Measurements from ENCODE around the gene TMC4.
"Not testable (repeated sequence)": the region's sequence is repeated elsewhere in the genome, so short reads cannot be mapped to it uniquely, and the experiment has no call there.

TMC4 gene

DNA sequence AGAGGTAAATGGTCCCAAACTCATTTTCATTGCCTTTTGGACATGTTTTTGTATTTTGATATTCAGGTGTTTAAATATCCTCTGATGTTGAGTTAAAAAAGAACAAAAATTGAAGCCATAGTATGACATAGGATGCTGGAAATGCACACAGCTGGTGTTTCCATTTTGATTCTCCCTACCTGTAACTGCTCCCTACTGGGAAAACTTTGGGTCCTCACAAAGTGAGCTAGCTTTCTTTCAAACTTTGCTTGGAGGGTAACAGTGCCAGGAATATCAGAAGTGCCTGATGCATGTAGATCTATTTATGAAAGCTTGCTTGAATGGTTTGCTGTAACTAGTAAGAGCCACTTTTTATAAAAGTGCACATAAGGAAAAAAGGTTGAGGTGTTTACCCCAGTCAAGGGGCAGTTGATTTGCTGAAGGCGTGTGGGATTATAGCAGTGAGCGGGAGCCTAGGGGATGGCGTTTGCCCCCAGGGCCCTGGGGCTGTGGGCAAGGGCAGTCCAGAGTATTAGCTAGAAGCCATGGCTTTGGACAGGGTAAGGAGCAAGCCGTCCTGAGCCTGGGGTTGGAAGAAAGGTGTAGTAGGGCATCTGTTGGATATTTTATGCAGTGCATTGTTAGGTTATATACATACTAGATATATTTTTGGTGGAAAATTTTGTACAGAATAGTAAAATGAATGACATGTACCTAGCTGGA lies 32.0 kb upstream of the TMC4 start:
- no peak for DNase-seq (ENCODE audit: low read depth in 1 of 2, low spot score in 1 of 2)

DNA sequence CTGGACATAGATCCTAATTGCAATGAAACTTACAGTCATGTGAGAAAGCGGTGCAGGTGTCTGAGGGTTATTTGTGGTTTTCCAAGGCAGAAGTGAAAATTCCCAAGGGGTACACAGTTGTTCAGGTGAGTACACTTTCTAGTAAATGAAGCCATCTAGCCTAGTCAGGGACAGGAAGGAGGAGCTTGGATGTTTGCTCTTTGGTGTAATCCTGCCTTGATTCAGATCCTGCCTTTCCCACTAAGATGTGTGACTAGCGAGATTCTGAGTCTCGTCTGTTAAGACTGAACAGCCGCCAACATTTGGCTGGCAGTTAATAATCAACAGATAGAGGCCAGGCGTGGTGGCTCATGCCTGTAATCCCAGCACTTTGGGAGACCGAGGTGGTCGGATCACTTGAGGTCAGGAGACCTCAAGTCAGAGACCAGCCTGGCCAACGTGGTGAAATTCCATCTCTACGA lies 30.2 kb upstream of the TMC4 start:
- DNase-seq (ENCODE audit: low read depth in 1 of 2, low spot score in 1 of 2): no peak

DNA sequence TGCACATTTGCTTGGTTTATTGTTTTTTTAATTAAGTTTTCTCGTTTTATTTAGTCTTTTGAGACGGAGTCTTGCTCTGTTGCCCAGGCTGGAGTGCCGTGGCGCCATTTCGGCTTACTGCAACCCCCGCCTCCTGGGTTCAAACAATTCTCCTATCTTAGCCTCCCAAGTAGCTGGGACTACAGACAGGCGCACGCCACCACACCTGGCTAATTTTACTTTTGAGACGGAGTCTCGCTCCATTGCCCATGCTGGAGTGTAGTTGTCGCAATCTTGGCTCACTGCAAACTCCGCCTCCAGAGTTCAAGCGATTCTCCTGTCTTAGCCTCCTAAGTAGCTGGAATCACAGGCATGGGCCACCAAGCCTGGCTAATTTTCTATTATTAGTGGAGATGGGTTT lies 29.0 kb upstream of the TMC4 start:
- no peak for DNase-seq (ENCODE audit: low read depth in 1 of 2, low spot score in 1 of 2)

DNA sequence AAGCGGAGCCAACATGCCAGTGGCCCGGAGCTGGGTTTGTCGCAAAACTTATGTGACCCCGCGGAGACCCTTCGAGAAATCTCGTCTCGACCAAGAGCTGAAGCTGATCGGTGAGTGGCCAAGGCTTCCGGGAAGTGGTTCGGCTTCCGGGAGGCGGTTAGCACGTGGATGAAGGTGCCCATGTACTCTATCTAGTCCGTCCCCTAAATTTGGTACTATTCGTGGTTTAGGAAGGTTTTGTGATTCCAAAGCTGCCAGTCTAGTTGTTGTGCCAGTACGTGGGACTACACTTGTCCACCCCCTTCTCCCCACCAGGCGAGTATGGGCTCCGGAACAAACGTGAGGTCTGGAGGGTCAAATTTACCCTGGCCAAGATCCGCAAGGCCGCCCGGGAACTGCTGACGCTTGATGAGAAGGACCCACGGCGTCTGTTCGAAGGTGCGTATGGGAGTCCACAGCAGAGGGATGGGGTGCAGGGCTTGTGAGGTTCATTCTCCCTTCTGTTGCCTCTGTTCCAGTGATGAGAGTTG lies 28.3 kb upstream of the TMC4 start:
- DNase-seq (ENCODE audit: low read depth in 1 of 2, low spot score in 1 of 2): no peak

DNA sequence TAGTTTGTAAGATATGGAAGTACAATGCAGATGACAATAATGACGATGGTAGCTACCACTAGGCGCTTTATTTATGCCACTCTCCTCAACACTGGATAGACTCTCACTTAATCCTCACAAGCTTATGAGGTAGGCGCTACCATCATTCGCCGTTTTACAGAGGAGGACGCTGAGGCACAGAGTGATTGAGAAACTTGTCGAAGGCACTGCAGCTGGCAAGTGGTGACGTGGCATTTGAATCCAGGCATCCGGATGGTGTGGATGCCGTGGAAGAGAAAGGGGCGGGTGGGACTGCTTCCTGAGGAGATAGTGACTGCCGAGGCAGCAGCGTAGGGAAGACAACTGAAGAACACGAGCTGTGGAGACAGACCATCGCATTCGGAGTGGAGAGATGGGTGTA lies 26.4 kb upstream of the TMC4 start:
- no peak for DNase-seq (ENCODE audit: low read depth in 1 of 2, low spot score in 1 of 2)

DNA sequence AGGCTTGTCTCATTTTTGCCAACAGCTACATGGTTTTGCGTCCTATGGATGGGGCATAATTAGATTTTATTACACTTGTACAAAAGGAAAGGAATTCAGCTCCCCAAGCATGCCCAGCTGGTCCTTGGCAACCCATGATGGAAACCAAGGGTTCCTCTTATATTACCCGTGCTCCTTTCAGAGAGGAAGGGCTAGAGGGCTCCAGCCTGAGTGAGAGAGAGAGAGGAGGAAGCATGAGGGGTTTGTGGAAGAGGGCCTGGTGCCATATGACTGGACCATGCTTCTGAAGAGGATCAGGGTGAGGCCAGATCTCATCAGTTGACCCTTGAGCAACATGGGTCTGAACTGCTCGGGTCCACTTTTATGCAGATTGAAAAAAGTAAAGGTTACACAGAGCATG lies 24.2 kb upstream of the TMC4 start:
- no peak for DNase-seq (ENCODE audit: low read depth in 1 of 2, low spot score in 1 of 2)

DNA sequence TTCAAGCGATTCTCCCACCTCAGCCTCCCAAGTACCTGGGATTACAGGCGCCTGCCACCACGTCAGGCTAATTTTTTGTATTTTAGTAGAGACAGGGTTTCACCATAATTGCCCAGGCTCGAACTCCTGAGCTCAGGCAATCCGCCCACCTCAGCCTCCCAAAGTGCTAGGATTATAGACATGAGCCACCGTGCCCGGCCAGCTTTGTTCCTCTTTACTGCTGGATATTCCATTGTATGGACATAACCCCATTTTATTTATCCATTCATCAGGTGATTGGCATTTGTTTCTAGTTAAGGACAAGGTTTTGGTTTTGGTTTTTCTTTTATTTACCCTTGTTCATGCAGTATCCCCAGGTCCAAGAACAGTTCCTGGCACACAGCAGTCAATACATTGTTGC lies 23.6 kb upstream of the TMC4 start:
- DNase-seq (ENCODE audit: low read depth in 1 of 2, low spot score in 1 of 2): no peak

DNA sequence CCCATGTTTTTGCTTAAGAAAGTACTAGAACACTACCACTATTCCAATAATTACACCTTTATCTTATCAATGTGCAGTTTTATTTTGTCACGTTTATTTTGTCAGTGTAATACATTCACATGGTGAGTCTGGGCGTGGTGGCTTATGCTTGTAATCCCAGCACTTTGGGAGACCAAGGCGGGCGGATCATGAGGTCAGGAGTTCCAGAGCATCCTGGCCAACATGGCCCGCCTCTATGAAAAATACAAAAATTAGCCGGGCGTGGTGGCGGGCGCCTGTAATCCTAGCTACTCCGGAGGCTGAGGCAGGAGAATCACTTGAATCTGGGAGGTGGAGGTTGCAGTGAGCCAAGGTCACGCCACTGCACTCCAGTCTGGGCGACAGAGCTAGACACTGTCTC lies 21.5 kb upstream of the TMC4 start:
- DNase-seq (ENCODE audit: low read depth in 1 of 2, low spot score in 1 of 2): not testable (repeated sequence)

DNA sequence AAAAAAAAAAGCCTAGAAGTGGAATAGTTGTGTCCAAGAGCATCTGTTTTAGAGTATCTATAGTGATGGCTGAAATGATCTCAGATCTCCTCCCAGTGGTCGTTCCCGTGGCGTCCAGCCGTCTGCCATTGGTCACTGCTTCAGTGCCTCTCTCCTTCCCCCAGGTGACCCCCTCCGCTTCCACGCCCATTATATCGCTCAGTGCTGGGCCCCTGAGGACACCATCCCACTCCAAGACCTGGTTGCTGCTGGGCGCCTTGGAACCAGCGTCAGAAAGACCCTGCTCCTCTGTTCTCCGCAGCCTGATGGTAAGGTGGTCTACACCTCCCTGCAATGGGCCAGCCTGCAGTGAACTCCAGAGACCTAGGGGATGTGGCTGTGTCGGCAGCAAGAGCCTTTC lies 20.1 kb upstream of the TMC4 start:
- DNase-seq (ENCODE audit: low read depth in 1 of 2, low spot score in 1 of 2): no peak

DNA sequence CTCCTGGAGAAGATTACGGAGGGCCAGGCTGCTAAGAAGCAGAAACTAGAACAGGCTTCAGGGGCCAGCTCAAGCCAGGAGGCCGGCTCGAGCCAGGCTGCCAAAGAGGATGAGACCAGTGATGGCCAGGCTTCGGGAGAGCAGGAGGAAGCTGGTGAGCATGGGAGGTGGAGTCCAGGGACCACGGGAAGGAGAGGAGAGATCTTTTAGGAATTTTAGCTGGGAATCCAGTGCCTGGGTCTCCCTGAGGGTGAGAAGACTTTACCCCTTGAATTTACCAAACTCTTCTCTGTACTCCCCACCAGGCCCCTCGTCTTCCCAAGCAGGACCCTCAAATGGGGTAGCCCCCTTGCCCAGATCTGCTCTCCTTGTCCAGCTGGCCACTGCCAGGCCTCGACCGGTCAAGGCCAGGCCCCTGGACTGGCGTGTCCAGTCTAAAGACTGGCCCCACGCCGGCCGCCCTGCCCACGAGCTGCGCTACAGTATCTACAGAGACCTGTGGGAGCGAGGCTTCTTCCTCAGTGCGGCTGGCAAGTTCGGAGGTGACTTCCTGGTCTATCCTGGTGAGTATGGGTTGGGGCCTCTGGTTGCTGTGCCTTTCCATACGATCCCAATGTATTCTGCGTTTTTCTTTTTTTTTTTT lies 19.0 kb upstream of the TMC4 start:
- DNase-seq (ENCODE audit: low read depth in 1 of 2, low spot score in 1 of 2): no peak

DNA sequence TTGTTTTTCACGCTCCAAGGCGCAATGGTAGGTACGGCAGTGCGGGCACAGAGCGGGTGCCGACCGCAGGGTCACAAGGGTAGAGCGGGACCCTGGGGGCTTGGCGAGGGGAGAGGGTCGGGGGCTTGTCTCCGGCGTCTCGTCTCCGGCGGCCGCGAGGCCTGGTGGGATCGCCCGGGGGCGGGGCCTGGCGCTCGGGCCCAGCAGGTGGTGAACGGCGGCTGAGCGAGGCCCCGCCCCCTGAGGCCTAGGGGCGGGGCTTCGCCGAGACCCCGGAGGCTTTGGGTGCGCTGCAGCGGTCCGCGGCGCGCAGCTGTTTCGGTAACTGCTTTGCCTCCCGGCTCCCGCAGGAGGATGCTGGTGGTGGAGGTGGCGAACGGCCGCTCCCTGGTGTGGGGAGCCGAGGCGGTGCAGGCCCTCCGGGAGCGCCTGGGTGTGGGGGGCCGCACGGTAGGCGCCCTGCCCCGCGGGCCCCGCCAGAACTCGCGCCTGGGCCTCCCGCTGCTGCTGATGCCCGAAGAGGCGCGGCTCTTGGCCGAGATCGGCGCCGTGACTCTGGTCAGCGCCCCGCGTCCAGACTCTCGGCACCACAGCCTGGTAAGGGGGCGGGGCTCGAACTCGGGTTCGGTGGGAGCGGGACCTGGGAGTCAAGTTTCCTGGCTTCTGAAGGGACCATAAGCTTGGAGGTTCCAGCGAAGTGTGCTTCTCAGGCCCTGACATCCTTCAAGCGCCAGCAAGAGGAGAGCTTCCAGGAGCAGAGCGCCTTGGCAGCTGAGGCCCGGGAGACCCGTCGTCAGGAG lies 18.3 kb upstream of the TMC4 start, which contains the start of gene TSEN34:
Gene TSEN34, plus strand, starts transcription at position 298 of the 800 bp plus-strand sequence. Its CDS starts 57 bp downstream, at position 355.
- peak in 1 of 2 donors; percentile 76 for DNase-seq (ENCODE audit: low read depth in 1 of 2, low spot score in 1 of 2)

DNA sequence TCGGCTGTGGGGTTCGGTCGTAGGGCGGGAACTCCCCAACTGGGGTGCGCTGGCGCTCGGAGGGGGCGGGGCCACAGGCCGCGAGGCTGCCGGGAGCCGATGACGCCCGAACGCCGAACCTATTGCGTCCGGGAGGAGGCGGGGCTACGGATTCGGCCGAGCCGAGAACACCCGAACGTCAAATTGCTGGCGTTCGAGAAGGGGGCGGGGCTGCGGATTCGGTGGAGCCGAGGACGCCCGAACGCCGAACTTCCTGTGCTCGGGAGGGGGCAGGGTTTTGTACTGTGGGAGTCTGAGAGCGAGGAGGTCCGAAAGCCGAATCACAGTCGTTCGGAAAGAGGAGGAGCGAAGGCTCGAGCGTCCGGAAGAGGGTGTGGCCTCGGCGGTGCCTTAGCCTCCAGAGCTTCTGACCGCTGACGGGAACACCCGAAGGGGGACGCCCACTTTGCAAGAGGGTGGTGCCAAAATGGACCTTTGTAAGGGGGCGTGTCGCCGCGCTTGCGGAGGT lies 17.6 kb upstream of the TMC4 start:
- DNase-seq (ENCODE audit: low read depth in 1 of 2, low spot score in 1 of 2): peak; percentile 99 to 100

DNA sequence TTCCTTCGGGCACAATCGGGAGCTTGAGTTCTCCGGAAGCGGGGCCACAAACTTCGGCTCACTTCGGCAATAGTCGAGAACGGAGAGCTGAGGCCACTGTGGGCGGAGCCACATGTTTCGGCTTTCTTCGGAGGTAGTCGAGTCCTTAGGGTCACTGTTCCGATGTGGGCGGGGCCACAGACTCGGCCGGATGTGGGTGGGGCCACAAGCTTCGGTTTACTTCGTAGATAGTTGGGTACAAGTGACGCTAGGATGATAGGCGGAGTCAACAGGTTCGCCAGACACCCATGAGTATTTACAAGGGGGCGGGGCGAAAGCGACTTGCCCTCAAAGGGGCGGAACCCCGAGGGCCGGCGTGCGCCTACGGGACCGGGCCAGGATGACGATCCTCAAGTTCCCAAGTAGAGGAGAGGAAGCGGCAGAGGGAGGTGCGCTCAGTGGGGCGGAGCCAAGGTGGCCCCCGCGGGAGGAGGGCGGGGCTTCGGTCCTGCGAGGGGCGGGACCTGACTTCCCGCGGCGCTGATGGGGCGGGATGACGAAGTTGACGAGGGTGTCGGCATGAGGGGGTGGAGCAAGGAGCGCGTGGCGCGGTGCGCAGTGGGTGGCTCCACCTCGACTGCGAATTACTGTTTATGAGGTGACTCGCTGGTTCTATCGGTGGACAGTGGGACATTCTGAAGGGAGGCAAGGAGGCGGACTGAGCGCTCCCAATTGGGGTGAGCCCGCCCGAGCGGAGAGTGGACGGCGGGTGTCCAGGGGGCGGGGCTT lies 17.0 kb upstream of the TMC4 start:
- DNase-seq (ENCODE audit: low read depth in 1 of 2, low spot score in 1 of 2): peak; percentile 100

DNA sequence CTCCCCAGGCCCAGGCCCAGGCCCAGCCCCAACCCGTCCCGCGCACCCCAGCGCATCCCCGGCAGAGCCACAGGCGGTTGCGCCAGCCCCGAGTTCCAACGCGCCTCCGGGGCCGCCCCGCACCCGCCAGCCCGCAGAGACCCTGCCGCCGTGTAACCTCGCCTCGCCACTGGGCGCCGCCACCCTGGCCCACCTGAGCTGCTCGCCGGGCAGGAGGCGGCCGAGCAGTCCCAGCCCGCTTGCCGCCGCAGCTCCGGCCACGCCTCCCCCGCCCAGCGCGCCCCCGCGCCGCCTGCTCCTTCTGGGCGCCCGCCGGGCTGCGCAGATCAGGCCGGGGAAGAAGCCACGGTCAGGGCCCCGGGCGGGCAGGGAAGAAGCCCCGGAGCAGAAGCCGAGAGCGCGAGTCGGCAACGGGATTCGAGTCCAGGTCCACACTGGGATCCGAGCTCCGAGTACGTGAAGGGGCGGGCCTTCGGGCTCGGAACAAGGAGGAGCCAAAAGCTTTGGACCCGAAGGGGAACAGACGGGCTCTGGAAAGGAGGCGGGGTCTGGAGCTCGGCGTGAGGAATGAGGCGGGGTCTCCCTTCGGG lies 16.3 kb upstream of the TMC4 start, which contains the start of gene MBOAT7:
Gene MBOAT7, minus strand, starts transcription at position 436 of the 590 bp plus-strand sequence. CDS start 1,072 bp downstream, outside the sequence.
- DNase-seq (ENCODE audit: low read depth in 1 of 2, low spot score in 1 of 2): no peak

DNA sequence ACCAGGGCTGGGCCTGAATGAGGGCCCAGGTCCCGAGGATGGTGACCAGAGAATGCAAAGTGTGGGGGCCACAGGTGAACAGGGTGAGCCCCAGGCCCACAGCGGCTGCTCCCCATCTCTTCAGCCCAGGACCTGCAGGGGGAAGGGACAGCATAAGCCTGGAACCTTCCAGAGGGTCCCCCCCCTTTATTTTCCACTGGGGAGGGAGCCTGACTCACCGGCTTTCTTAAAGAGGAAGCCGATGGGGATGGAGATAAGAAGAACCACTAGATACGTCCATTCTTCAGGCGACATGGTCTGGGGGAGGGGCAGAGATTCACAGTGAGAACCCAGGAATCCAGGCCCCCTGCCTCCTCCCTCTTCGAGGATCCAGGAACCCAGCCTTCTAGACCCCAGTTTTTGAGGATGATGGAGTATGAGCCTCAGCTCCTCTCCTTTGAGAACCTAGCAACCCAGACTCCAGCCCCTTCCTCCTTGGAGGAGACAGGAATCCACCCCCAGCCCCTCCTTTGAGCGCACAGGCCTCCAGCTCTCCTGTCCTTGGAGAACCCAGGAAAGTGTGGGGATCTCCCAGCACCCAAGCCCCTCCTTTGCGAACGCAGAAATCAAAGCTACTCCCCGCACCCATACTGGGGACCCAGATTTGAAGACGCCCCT lies 15.4 kb upstream of the TMC4 start:
- peak in 1 of 2 donors; percentile 56 for DNase-seq (ENCODE audit: low read depth in 1 of 2, low spot score in 1 of 2)

DNA sequence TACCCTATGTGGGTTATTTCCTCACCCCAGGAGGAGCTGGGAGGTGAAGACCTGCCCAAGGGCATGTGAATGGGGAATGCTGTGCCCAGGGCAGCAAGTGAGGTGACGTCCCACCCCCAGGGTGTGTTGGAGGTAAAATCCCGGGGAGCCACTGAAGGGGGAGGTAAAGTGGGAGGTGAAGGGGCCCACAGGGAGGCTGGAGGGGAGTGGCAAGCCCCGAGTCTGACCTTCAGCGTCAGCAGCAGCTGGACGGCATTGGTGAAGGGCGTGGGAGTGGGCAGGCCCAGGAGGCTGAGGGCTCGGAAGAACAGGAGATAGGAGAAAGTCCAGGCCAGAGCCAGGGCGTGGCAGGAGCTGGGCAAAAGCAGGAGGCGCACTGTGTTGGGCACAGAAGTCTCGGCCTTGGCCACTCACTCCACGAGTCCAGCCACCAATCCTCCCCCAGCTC lies 14.0 kb upstream of the TMC4 start:
- no peak for DNase-seq (ENCODE audit: low read depth in 1 of 2, low spot score in 1 of 2)

DNA sequence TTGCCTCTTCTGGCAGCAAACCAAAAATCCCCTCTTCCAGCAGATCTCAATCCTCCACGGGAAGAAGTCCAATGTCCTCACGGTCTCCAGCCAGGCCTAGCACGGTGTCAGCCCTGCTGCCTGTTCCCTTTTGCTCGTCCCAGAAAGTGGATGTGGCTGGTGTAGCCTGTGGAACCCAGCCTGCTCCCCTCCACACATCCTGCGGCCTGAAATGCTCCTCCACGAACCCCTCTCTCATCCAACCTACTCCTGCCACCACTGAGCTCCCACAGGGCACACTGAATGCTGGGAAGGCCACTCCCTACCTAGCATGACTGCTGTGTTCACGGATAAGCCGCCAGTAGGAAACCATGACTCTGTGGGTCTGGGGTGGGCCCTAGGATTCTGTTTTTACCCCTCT lies 13.4 kb upstream of the TMC4 start:
- DNase-seq (ENCODE audit: low read depth in 1 of 2, low spot score in 1 of 2): no peak

DNA sequence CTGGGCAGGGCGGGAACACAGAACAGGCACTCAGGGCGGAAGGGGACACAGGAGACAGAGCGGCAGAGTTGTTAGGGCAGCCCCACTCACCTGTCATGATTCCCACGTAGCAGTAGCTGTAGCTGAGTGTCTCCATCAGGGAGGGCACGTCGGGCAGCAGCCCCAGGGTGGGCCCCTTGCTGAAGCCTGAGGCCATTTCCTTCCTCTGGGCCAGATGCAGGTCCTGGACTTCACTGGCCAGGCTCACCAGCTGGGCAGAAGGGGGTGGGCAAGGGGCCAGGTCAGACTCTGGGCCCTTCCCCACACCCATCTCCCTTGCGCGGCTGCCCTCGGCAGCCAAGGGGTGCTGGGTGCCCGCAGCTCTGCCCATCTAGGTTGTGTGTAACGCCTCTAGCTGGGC lies 10.5 kb upstream of the TMC4 start:
- no peak for DNase-seq (ENCODE audit: low read depth in 1 of 2, low spot score in 1 of 2)

DNA sequence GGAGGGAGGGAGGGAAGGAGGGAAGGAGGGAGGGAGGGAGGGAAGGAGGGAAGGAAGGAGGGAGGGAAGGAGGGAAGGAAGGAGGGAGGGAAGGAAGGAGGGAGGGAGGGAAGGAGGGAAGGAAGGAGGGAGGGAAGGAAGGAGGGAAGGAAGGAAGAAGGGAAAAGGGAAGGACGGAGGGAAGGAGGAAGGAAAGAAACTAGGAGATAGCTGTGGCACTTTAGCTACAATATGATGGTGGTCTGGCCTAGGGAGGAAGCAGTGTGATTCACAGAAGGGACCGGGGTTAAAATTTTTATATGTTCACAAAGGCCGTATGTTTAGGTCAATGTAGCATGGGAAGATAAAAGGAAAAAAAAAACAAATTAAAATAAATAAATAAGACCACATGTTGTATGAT lies 8.9 kb upstream of the TMC4 start:
- DNase-seq (ENCODE audit: low read depth in 1 of 2, low spot score in 1 of 2): not testable (repeated sequence)

DNA sequence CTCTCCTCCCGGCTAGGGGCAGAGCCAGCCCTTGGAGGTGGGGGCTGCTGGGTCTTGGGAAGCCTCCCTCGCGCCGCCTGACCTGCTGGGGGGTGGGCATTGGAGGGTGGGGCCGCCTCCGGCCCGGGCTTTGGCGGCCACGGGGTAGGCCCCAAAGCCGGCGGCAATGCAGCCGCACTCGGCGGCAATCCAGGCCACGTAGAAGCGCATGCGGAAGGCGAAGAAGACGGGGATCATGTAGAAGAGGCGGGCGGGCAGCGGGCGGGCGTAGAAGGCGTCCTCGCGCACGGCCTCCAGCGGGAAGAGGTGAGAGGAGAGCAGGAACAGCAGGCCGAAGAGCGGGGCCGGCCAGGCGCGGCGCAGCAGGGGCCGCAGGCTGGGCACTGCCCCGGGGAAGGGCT lies 7.7 kb upstream of the TMC4 start:
- DNase-seq (ENCODE audit: low read depth in 1 of 2, low spot score in 1 of 2): no peak

Measured in activated CD4-positive, alpha-beta T cell treated with anti-CD3 and anti-CD28 coated beads, Interleukin-2, amount 50 U/mL, for 24 hours (primary cell).